ENCODE data around the gene NME2.
"Not testable (repeated sequence)": the region's sequence is repeated elsewhere in the genome, so short reads cannot be mapped to it uniquely, and the experiment has no call there.

NME2 gene

DNA sequence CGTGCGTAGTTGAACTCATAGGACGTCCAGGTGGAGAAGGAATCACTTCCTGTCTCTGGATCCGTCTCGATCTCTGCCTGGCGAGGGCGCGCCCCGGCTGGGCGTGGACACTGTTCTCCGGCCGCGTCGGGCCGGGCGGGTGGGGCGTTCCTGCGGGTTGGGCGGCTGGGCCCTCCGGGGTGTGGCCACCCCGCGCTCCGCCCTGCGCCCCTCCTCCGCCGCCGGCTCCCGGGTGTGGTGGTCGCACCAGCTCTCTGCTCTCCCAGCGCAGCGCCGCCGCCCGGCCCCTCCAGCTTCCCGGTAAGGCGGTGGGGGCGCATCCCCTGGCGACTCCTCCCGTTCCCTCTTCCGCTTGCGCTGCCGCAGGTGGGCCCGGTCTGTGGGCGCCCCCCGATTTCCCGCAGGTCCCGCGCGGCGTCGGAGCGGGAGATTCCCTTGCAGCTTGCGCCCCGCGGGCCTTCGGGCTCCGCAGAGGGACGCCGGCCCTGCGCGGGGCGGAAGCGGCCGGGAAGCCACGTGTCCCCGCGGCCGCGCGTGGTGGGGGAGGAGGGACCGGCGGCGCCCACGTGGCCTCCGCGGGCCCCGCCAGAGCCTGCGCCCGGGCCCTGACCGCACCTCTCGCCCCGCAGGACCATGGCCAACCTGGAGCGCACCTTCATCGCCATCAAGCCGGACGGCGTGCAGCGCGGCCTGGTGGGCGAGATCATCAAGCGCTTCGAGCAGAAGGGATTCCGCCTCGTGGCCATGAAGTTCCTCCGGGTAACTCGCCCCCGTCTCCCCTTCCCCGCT, at the start of gene NME2:
NME2 (plus strand) TSS at position 214 of the 789 bp plus-strand sequence; CDS start at position 634, 420 bp downstream.
- peak; percentile 98 for DNase-seq (ENCODE audit: low spot score)

DNA sequence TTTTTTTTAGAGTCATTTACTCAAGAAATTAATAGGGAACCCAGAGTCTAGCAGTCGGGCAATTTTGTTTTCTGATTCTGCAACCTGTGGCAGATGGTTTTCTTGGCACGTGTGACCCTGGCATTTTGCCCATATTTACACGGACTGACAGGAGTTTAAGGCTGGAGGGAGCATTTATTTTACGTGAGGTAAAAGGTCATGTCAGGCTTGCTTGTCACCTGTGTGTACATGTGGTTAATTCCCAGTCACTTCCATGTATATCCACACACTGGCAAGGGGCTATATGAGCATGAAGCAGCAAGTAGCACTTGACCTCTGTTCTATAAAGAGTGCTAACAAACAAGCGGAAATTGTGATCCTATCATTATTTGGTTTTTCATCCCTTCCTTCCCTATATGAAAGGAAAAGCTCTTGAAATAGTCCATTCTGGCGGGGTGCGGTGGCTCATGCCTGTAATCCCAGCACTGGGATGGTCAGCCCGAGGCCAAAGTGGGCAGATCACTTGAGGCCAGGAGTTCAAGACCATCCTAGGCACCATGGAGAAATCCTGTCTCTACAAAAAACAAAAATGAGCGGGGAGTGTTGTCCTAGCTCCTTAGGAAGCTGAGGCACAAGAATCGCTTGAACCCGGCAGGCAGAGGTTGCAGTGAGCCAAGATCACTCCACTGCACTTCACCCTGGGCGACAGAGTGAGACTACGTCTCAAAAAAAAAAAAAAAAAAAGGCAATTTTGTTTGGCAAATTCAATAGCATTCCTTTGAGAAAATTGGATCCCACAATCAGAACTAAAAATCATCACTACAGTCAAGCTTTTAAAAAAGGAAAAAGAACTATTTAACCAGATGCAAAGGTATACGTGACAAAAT, 47.6 kb upstream of the NME2 start:
- DNase-seq (ENCODE audit: low spot score): no peak

DNA sequence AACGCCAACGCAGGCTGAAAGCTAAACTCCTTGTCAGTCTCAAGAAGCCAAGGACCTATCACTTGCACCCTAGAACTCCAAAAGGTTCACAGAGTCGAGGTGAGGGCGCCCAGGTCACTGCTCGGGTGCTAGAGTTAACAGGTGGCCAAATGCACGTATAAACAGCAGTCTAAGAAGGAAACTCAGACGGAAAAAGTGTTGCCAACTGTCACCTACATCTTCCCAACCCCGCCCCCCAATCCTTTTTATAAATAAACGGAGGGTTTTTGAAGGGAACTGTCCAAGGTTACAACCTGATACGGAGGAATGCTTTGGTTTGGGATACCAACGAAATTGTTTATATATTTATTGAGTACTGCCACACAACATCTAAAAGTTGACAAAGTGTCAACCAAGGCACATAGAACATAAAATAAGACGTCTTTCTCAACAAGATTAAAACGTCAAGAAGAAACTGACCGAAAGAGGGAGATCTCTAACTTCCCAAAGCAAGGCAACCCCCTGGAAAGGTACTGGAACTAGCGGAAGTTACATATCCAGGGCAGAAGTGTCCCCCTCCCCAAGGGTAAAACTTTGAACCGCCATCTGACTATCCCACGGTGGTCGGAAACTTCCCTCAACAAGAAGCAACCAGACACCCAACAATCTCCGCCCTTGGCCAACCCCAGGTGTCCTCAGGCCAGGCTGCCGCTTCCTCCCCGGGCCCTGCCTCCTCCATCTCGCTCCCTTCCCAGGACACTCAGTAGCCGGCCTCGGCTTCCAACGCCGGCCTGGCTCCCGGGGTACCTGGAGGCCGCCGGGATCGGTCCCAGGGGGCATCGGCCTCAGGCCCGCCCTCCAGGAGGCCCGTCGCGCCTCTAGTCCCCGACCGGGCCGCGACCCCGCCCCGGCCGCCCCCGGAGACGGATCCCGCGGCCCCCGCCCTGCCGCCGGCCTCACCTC, 46.5 kb upstream of the NME2 start:
- peak; percentile 39 for DNase-seq (ENCODE audit: low spot score)

DNA sequence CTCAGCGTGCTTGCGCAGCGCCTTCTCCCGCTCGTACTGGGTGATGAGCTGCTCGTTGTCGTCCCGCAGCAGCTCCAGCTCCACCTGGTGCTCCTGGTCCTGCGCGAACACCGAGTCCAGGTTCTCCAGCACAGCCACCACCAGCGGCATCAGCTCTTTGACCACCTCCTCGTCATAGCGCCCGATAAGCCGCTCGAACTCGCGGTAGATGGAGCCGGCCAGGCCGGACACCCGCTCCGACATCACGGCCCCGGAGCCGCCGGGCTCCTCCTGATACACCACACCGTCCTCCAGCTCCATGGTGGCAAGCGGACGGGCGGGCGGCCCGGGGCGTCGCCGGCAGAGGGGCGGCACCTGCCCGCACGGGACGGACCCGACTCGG, 45.9 kb upstream of the NME2 start:
- DNase-seq (ENCODE audit: low spot score): peak; percentile 83

DNA sequence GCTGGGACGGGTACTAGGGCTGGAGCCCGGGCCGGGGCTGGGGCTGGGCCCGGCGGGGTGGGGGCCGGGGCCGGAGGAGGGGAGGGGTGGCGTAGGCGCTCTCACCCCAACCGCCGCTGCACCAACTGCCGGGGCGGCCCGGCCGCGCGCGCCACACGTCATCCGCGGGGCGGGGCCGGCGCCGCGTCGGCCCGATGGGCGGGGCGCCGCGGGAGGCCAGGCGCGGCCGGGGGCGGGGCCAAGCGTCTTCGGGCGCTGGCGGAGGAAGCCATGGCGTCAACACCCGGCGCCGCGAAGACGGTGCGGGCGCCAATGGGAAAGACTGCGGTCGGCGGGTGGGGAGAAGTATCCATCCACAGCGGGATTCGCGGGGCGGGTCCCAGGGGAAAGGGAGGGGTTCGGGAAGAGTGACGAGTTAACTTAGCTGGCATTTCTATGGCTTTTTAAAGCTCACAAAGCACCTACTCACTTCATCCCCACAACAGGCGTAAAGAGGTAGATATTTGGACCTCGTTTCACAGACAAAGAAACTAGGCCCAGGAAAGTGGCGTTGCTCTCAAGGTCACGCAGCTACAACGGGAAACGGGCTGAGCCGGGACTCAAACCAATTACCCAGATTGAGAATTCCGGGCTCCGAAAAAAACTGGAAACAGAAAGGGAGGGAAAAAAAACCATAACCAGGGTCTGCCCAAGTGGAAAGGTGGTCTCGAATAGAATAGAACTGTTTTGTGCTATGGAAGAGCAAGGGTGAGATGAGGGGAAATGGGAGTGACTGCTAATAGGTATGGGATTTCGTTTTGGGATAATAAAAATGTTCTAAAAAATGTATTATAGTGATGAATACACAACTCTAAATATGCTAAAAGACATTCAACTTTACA, 45.2 kb upstream of the NME2 start, which contains the start of gene SPAG9:
SPAG9 (minus strand) TSS at position 130 of the 881 bp plus-strand sequence. CDS start 212 bp downstream, outside the sequence.
- DNase-seq (ENCODE audit: low spot score): peak; percentile 100

DNA sequence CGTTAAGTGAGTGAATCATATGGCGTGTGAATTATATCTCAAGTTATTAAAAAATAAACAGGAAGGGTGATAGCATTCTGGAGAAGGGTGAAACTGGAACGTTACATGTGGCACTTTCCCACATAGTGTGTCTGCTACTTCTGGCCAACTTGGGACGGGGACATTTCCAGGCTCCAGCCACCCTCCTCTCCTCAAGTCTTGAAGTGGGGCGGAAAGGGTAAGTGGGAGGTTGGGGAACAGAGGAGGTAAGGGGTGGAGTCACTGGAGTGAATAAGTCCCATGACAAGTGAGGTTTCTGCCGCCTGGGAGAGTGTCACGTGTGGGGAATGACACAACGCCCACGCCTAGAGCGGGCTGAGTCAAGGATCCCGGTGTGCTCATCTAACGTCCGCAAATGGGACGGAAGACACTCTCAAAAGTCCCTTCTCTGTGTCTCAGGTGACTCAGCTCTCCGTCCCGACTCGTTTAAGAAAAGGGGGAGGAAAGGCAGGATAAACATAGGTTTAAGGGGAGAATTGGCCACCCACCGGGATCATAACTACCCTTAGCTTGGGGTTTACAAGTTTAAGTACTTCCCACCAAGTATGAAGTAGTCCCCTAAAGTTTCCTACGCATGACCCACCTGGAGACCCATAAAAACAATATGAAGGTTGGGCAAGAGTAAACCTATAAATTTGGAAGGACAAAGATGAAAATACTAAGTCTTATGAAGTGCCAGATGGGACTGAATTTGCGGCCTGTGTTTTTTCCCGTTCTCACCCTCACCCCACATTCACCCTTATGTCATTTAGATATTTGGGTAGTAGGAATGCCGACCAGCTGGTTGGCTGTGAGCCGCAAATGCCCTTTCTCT, 44.4 kb upstream of the NME2 start:
- DNase-seq (ENCODE audit: low spot score): peak; percentile 56

DNA sequence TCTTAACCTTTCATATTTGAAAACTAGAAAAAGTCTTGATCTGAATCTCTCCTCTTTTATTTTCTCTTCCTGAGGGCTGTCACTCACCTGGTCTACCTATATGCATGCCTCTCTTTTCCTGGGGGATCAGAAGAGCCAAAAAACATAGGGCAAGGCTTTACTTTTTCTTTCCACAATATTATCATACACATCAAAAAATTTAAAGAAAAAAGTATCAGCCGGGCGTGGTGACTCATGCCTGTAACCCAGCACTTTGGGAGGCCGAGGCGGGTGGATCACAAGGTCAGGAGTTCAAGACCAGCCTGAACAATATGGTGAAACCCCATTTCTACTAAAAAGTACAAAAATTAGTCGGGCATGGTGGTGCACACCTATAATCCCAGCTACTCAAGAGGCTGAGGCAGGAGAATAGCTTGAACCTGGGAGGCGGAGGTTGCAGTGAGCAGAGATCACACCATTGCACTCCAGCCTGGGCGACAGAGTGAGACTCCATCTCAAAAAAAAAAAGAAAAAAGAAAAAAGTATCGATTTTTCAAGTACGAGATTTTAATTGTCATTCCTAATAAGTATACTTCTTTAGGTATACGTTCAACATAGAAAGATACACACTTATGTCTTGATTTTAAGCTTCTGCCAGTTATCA, 43.6 kb upstream of the NME2 start:
- DNase-seq (ENCODE audit: low spot score): not testable (repeated sequence)

DNA sequence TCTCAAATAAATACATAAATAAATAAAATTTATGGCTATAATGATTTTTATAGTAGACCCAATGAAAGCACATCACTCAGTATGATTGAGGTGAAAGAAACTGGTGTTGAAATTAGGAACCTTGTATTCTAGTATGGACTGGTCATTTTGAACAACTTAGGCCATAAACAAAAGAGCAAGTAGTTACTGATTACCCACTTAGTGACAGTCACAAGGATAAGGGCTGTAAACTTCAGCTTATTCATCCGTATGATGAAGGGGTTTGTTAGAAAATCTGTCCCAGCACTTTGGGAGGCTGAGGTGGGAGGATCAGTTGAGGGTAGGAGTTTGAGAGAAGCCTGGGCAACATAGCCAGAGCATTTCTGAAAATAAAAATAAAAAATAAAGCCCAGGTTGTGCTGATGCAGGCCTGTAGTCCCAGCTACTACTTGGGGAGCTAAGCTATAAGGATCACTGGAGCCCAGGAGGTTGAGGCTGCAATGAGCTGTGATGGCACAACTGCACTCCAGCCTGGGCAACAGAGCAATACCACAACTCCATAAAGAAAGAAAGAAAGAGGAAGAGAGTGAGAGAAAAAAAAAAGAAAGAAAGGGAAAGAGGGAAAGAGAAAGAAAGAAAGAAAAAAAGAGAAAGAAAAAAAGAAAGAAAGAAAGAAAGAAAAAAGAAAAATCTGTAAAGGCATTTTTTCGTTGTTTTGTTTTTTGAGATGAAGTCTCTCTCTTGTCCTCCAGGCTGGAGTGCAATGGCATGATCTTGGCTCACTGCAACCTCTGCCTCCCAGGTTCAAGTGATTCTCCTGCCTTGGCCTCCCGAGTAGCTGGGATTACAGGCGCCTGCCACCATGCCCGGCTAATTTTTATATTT, 41.3 kb upstream of the NME2 start:
- no peak for DNase-seq (ENCODE audit: low spot score)

DNA sequence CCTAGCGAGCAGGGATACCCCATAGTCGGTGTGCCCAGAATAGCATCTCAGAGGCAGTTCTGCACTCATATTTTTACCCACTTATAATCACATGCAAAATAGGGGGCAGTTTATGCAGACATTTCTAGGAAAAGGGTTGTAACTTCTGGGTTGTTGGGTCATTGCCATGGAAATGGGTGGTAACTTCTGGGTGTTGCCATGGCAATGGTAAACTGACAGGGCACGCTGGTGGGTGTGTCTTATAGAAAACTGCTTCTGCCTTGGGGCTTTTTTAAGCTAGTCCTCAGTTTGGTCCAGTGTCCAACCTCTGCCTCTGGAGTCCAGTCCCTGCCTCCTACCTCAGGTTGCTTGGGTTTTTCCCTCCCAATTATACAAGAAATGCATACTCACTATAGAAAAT, 38.1 kb upstream of the NME2 start:
- no peak for DNase-seq (ENCODE audit: low spot score)

DNA sequence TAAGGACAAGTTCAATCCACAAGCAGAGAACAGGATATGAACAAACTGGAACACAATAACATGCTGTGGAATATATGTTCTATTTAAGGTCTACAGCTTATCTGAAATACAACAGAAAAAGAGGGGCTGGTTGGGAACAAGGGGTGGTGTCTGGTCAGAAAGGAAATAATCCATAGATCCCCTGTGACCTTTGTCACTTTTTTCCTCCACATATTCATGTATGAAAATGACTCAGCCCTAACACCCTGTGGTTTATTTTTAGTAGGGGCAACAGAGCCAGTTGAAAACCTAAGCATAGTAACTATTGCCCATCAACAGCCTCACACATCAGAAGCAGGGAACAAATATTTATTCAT, 33.3 kb upstream of the NME2 start:
- DNase-seq (ENCODE audit: low spot score): no peak

DNA sequence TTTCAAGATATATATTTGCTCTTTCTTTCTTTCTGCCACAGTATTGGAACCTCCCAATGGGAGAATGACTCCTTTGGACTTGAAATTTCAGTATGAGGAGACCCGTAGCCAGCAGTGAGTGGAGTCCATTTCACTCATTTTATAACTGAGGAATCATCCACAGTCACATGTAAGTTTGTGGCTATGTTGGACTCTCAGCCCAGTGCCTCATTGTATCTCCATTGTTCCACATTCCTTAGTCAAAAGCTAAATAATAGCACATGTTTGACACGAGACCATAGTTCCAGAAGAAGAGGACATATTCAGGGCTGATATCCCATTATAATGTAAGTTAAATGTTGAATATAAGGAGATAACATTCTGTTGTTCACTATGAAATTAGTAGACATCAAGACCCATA, 32.8 kb upstream of the NME2 start:
- no peak for DNase-seq (ENCODE audit: low spot score)

DNA sequence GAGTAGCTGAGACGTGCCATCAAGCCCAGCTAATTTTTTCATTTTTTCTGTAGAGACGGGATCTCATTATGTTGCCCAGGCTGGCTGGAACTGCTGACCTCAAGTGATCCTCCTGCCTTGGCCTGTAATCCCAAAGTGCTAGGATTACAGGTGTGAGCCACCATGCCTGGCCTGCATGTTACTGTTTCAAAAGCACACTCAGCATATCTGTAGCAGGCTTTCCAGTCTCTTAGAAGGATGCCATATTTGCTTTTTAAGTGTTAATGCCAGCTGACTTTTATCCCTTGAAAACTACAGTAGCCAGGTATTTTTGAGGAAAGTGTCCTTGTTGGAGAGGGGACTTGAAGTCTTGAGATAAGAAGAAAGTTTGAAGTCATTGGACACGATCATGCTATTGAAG, 30.3 kb upstream of the NME2 start:
- DNase-seq (ENCODE audit: low spot score): no peak

DNA sequence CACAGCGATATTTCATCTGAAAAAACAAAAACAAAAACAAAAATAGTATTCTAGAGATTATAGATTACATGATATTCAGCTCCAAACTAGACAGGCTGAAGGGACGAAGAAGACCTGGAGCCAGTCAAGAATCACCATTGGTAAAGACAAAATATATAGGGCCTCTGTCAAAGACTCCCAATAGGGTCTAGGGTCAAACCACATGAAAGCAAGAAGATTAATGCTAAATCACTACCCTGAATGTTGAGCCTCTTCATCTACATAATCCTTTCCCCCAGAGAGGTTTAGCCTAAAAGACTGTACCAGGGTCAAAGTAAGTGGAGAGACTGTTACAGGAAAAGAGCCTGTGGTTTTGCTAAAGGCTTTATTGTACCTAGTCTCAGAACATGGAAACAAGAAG, 23.6 kb upstream of the NME2 start:
- peak; percentile 64 for DNase-seq (ENCODE audit: low spot score)

DNA sequence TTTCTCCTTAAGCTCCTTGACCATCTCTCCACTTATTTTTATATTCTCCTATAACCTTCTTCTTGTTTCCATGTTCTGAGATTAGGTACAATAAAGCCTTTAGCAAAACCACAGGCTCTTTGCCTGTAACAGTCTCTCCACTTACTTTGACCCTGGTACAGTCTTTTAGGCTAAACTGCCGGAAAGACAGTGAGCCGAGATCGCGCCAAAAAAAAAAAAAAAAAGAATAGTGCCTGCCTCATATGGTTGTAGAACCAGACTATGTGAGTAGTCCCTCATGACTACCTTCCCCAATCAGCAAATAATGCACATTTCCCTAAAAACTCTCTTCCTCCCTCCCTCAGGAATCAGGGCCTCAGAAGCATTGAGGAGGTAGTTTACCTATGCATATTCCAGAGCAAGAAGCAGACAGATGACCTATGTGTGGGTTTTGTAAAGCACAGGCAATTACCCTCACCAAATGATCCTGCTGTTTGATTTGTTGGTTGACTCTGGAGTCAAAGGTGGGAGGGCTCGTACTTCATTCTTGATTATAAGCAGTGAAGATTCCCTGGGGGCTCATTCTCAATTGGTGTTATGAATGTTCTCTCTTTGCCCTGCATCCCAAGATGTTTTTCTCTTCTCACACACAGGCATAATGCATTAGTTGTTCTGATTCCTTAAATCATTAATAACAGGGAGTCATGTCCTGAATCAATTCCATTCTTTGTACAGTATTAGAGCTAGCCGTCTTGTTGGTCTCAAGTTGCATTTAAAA, 21.8 kb upstream of the NME2 start:
- no peak for DNase-seq (ENCODE audit: low spot score)

DNA sequence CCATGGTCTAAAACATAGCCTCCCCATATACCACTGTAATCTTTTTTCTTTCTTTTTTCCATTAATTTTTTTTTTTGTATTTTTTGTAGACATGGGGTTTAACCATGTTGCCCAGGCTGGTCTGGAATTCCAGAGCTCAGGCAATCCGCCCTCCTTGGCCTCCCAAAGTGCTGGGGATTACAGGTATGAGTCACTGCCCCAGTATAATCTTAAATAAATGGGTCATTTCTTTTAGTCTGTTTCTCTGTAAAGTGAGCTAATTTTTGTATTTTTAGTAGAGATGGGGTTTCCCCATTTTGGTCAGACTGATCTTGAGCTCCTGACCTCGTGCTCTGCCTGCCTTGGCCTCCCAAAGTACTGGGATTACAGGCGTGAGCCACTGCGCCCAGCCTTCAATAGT, 18.6 kb upstream of the NME2 start:
- DNase-seq (ENCODE audit: low spot score): no peak

DNA sequence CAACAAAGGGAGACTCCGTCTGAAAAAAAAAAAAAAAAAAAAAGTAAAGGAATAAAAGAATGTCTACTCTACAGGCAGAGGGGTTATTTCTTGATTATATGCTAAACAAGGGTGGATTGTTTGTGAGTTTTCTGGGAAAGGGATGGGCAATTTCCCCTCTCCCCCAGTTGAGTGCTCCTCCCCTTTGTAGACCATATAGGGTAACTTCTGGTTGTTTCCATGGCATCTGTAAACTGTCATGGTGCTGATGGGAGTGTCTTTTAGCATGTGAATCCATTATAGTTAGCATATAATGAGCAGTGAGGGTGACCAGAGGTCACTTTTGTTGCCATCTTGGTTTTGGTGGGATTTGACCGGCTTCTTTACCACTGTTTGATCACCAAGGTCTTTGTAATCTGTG, 17.0 kb upstream of the NME2 start:
- no peak for DNase-seq (ENCODE audit: low spot score)

DNA sequence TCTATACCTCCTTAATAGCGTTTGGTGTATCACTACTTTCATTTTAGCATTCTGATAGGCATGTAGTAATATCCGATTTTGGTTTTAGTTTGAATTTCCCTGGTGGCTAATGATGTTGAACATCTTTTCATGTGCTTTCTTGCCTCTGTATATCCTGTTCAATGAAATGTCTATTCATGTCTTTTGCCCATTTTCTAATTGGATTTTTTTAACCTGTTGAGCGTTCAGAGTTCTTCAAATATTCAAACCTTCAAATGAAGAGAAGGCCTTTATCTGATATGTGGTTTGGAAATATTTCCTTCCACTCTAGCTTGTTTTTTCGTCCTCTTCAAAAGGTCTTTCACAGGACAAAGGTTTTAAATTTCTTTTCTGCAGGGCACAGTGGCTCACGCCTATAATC, 15.3 kb upstream of the NME2 start:
- DNase-seq (ENCODE audit: low spot score): no peak

DNA sequence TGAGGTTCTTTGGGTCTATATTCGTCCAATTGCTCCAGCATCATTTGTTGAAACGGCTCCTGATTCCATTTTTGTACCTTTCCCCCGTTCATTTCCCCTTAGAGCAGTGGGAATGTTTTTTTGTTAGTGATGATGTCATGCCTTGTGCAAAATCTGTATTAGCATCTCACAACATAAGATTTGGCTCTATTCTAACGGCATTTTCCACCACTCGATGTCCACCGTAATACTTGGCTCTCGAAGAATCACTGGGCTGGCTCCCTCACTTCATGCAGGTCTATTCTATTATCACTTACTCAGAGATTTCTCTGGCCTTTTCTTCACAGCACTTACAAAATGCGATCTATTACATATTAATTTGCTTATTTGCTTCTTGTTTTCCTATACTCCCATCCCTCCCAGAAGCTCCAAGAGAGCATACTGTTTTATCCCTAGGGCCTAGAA, 13.4 kb upstream of the NME2 start:
- DNase-seq (ENCODE audit: low spot score): no peak

All from D341Med (cell line).